ENCODE results near the gene USHBP1. TPM values are rescaled to one million over a fixed set of nuclear protein-coding genes. Genes with fewer than 3 reads are reported as not detected.

The USHBP1 gene, protein sequence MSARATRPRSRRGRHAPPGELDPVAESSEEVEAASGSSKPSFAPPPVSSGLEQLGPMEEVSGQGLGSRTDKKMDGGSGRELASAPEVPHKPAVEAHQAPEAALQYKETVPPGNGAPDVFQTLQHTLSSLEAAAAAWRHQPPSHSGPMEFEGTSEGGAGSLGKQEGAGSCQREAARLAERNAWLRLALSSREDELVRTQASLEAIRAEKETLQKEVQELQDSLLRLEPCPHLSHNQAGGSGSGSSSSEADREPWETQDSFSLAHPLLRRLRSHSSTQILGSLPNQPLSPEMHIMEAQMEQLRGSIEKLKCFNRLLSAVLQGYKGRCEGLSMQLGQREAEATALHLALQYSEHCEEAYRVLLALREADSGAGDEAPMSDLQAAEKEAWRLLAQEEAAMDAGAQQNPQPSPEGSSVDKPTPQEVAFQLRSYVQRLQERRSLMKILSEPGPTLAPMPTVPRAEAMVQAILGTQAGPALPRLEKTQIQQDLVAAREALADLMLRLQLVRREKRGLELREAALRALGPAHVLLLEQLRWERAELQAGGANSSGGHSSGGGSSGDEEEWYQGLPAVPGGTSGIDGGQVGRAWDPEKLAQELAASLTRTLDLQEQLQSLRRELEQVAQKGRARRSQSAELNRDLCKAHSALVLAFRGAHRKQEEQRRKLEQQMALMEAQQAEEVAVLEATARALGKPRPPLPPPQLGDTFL
- total RNA-seq = 0.22 and 0.80 TPM in 2 replicates

DNA sequence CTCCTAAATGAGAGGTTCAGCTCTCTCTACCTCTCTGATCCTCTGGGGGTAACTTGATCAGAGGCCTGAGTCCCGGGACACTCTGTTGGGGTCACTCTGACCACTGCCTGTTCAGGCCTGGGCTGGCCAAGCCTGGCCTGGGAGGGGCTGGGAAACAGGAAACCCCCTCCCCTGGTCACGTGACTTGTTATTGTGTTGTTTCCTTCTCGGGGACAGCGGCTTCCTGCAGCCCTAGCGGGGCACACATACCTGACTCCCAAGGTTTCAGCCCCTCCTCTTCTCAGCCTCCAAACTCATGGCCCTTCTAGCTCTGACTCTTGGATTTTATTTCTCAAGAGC is at the start of gene USHBP1:
Gene USHBP1, minus strand, starts transcription at position 105 of the 339 bp plus-strand sequence. CDS start 446 bp downstream, outside the sequence.
- intact Hi-C loops (cut with micrococcal nuclease) = no loop called here

DNA sequence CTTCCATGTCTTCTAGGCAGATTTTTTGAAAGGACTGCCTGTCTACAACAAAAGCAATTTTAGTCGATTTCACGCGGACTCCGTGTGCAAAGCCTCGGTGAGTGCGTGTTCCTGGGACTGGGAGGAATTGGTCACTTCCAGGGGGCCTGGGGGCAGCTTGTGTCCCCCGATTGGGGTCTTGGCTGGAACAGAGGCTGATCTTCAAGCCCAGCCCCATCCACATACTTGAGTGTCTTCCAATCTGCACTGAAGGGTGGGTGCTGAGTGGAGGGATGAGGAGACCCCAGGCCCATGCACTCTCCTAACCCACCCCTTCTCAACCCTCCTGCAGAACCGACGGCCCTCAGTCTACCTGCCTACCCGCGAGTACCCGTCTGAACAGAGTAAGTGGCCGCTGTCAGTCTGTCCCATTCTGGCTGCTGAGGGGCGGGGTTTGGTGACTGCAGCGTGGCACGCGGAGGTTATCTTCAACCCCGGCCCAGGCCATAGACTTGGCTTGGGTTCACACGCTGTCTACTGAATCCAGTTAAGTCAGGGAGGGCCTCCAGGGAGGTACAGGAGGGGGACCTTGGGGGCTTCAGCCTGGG is 49.6 kb upstream of the USHBP1 start:
- intact Hi-C loops (cut with micrococcal nuclease) = no loop called here

DNA sequence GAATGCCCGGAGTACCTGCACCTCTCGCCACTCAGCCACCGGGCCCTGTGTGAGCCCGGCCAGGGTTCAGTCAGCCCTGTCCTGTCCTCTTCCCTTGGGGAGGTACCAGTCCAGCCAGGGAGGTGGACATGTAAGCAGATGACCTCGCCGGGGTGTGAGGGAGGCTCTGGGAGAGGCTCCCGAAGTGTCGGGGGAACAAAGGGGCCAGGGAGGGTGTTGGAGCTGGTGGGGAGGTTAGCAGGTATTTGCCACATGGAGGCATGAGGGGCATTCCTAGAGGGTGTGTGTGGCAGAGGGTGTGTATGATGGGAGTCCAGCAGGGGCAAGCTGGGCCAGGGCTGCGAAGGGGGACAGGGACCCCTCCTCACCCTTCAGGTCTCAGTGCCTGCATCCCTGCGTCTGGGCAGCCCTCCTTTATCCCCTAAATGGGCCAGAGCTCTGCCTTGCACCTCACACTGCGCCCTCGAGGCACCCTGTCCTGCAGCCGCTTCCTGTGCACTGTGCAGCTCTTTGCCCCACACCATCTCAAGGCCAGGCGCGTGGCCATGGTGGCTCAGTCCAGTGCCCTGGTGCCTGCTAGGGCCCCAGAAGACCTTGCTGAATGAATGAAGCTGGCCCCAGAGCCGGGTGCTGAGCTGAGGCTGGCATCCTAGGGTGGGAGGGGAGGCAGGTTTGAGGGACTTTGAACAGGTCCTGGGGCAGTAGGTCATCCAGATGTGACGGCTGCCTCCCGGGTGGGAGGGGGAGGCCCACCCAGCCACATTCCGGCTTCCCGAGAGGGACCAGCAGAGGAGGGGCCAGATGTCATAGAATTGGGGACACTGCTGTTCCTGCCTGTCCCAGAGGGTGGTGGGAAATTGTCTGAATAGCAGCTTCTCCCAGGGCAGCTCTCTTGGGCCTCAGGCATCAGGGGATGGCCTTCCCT is 47.9 kb upstream of the USHBP1 start:
- intact Hi-C loops (cut with micrococcal nuclease) = no loop called here

DNA sequence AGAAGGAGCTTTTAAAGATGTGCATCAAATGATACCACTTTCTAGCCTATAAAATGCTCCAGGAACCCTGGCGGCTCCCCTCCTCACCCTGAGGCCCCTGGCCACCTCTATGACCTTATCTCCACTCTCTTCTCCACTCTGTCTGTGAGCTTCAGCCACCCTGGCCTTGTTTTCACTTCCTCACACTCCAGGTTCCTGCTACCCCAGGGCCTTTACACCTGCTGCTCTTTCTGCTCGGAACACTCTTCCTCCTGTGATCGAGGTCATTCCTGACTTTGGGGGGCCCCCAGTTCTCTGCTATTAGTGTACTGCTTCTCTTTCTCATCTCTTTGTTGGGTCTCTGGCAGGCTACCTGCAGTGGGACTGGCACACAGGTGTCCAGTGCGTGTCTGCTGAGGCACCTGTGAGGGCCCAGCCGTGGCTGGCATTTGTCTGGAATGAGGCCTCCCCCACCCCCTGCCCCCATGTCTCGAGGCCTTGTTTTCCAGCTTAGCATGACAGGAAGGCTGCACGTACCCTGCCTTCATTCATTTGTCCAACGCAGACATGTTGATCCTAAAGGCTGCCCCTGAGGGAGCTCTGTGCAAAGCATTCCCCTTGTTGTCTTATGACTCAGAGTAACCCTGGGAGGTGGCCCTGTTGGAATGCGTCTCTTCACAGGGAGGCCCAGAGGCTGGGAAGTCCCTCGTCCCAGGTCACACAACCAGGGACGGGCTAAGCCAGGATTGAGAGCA is 47.1 kb upstream of the USHBP1 start:
- intact Hi-C loops (cut with micrococcal nuclease) = no loop called here

DNA sequence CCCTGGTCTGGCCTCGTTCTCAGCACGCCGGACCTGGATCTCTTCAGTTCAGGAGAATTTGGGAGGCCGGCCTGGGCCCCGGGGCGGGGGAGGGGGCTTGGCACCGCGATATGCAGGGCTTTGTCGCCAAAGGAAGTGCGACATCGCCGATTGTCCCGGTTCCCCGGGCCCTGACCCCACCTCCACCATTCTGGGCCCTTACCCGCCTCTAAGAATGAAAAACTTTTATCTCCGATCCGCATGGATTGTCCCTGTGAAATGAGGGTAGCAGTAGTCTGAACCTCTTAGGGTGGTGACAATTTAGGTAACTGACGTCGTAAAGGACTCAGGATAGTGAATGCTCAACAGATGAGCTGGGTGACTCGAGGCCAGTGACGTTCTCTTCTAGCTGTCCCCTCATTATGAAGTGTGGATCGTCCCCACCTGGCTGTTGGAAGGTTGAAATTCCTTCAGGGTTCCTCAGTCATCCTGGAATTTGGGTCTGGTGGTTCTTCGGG is 45.5 kb upstream of the USHBP1 start:
- intact Hi-C loops (cut with micrococcal nuclease) = loop anchor here (1.0 to 5.0 kb wide), 14 partner anchors 18 to 1212 kb away; partner anchors contain the start of genes BABAM1, BST2, COLGALT1 and ELL

DNA sequence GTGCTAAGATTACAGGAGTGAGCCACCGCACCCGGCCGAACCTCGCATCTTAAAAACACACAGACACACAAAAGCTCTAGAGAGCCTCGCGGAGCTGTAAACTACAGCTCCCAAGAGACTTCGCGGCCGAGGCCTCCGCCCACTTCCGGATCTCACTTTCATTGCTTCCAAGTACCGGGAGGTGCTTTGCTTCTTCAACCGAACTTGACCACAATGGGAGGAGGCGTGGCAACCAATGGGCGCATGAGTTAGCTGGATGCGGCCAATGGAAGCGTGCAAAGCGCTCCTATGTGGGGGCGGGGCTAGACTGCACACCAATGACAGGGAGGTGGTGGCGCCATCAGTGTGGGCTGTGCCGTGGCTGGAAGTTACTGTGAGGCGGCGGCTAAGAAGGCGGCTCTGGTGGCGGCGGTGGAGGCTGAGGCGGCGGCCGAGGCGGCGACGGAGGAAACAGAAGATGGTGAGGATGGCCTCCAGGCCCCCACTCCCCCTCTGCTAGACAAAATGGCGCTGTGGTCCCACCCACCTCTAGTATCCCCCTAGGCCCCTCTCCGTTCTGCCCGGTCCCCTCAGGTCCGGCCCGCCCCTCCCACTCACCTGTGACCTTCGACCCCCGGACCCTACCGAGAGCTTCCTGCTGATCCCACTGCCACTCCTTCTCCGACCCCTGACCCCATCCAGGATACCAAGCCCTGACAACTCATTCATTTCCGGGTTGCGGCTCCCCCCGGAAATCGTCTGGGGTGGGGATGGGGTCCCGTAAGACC is 44.8 kb upstream of the USHBP1 start, which contains the start of gene DDA1:
Gene DDA1, plus strand, starts transcription at position 366 of the 767 bp plus-strand sequence. Its CDS starts 92 bp downstream, at position 458.
- intact Hi-C loops (cut with micrococcal nuclease) = loop anchor here (1.0 to 5.0 kb wide), 14 partner anchors 17 to 1213 kb away; partner anchors contain the start of genes BABAM1, BST2, COLGALT1 and ELL

DNA sequence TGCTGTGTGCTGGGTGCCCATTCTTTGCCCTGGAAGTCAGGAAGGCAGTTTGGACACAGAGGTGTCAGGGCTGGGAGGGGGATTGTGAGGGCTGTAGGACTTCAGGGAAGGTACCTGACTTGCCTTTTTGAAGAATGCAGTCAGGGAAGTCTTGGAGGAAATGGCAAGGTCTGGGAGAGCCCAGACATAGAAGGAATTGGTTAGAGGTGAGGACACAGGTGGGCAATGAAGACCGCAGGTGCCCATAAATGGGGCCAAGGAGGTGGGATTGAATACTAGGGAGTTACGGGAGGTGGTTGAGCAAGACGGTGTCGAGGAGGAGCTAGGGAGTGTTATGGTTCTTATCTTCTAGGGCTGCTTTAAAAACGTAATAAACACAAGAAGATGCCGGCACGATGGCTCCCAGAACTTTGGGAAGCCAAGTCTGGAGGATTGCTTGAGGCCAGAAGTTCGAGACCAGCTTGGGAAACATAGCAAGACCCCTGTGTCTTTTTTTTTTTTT is 43.4 kb upstream of the USHBP1 start:
- intact Hi-C loops (cut with micrococcal nuclease) = loop anchor here (5.0 kb wide), 2 partner anchors 204 to 1214 kb away; partner anchors contain the start of genes ELL and PGLS

DNA sequence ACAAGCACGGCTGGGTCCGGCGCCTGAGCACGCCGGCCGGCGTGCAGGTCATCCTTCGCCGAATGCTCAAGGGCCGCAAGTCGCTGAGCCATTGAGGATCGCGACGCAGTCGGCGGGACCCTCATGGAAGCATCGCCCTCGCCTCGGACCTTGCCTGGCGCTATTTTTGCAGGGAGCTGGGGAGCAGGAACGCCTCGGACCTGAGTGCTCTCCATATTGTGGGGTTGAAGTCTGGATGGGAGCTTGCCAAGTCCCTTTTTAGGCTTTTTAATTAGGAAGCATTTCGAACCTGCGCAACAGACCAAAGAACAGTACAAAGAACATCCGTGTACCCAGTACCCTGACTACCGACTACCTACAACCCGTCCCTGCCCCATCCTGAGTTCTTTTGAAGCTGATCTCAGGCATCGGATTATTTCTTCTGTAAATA is 41.8 kb upstream of the USHBP1 start:
- intact Hi-C loops (cut with micrococcal nuclease) = loop anchor here (5.0 kb wide), 2 partner anchors 206 to 1216 kb away; partner anchors contain the start of genes ELL and PGLS

DNA sequence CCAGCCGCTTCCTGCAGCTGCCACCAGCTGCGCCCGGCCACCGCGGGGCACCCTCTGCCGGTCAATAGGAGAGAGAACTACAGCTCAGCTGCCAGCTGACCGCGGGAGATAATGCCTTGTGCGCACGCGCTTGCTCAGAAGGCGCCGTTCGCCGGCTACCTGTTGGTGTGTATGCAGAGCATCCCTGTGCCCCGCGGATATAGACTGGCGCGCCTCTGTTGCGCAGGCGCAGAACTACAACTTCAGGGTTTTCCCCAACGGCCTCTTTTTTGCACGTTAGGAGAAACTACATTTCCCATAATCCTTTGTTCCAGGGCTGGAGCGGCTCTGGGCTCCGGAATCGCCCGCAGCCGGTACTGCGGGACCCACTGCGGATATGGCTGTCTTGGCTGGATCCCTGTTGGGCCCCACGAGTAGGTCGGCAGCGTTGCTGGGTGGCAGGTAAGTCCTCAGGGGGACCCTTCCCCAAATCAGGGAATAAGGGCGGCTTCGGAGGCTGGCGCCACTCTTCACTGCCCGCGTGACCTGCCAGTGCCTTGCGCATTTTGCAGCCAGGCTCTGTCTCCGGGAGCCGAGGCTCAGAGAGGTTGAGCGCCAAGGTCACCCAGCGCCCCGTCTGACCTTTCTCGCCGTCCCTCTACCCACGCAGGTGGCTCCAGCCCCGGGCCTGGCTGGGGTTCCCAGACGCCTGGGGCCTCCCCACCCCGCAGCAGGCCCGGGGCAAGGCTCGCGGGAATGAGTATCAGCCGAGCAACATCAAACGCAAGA is 41.2 kb upstream of the USHBP1 start, which contains the start of gene MRPL34:
Gene MRPL34, plus strand, starts transcription at position 356 of the 768 bp plus-strand sequence. Its CDS starts 21 bp downstream, at position 377.
- intact Hi-C loops (cut with micrococcal nuclease) = loop anchor here (1.0 to 5.0 kb wide), 6 partner anchors 38 to 1217 kb away; partner anchors contain the start of genes BABAM1, ELL, OCEL1 and PGLS

DNA sequence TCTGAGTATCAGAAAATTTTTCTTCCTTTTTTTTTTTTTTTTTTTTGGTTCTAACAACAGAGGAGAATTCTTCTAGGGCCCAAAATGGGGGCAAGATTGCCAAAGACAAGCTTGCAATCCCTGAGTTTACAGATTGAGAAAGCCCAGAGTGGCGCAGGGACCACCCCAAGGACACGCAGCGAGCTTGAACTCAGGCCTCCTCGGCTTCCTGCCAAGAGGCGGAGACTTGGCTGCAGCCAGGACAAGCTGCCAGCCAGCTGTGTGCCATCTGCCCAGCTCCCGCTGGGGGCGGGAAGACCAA is 40.6 kb upstream of the USHBP1 start:
- intact Hi-C loops (cut with micrococcal nuclease) = loop anchor here (1.0 to 5.0 kb wide), 6 partner anchors 38 to 1217 kb away; partner anchors contain the start of genes BABAM1, ELL, OCEL1 and PGLS

DNA sequence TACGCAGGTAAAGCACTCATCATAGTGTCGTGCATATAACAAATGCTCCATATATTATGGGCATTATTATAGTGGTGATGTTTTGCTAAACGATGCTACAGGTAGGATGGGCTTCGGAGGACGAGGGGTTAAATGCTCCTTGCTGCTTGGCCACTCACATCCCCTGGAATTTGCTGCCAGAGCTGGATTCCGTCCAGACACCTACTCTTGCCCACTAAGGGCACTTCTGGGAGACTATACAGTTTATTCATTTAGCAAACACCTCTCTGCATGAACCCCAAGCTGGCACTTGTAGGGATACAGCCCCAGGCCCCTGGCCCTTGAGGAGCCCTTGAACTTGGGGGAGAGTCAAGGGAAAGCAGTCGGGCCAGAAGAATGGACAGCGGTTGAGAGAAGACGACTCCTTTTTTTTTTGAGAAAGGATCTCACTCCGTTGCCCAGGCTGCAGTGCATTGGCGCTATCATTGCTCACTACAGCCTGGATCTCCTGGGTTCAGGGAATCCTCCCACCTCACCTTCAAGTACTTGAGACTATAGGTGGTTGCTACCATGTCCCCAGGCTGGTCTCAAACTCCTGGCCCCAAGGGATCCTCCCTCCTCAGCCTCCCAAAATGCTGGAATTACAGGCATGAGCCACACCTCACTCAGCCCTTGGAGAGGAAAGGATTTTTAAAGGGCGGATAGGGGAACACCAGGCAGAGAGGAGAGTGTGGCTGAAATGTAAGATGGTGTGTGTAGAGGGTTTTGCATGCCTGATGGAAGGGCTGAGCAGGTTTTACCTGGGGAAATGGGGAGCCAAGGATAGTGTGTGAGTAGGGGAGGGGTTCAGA is 40.1 kb upstream of the USHBP1 start:
- intact Hi-C loops (cut with micrococcal nuclease) = loop anchor here (1.0 to 5.0 kb wide), 6 partner anchors 37 to 1218 kb away; partner anchors contain the start of genes BABAM1, ELL, OCEL1 and PGLS

DNA sequence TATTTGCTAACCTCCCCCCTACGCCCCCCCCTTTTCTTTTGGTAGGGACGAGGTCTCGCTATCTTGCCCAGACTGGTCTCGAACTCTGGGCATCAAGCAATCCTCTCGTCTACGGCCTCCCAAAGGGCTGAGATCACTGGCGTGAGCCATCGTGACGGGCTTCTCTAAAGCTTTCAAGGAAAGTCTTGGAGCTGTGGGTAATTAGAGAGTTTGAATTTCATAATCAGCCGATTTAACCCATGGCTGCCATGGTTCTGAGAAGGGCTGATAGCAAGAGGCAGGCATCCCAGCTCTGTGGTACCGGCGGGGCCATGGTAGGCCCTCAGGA is 39.4 kb upstream of the USHBP1 start:
- intact Hi-C loops (cut with micrococcal nuclease) = loop anchor here (1.0 to 2.0 kb wide), 4 partner anchors 12 to 717 kb away; partner anchors contain the start of genes COLGALT1, HAUS8 and MYO9B

DNA sequence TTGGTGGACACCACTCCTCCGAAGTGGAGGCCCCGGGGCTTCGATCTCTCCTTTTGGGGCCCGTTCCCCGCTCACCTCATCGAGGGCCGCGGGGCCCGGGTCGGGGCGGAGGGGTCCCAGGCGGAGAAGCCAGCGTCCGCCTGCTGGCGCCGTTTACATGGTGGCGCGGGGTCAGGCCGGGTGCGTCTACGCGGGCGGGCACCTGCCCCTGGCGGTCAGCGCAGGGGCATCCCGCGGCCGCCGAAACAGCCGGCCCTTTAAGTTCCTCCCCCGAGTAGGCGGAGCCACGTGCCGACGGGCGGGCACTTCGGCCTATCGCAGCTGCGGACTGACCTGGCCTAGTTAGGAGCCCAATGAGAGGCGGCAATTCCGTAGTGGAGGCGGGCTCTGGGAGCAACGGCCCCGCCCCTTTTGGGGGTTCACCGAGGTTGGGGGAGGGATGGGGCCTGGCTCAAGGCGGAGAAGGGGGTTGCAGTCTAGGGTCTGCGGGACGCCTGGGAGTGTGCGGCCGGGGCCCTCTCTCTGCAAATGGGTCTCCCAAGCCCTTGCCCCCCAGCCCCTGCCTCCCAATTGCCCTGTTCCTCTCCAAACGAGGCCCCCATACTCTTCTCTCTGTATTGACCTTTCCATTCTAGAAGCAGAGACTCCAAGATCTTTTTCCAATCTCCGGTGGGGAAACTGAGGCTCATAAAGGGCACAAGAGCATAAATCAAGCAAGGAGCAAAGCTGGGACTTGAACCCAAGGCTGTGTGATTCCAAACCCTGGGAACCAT is 38.8 kb upstream of the USHBP1 start, which contains the start of gene ABHD8:
Gene ABHD8, minus strand, starts transcription at position 259 of the 773 bp plus-strand sequence. CDS start 1,809 bp downstream, outside the sequence.
- intact Hi-C loops (cut with micrococcal nuclease) = loop anchor here (1.0 to 2.0 kb wide), 4 partner anchors 11 to 717 kb away; partner anchors contain the start of genes COLGALT1, HAUS8 and MYO9B

DNA sequence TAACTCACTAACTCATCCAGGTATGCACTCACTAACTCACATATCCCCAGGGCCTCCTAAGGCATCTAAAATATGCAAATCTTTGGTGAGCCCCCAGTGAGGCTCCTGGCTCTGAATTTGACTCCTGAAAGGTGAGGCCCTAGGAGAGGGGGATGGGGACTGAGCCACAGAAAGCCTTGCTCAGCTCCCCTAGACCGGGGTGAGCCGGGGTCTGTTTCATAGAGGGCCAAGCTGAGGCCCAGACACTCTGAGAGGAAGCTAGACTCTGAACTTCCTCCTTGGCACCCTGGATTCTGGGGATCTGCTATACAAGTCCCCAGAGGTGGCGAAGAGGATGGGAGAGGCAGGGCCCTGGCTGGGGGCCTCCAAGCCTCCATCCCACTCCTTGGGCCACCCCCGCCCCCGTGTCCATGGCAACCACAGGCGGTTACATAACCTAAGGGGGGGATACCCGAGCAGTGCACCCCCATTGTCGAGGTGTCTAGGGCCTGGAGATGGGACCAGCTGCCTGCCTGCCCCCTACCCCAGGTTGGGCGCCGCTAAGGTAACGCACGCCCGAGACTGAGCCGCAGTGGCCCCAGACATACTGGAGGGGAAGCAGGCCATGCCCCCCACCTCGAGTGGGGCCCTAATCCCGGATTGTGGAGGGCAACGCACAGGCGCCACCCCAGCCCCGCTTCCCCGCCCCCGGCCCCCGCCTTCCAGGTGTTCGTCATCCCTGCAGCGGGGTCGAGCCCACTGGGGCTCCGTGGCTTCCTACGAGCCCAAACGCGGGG is 38.0 kb upstream of the USHBP1 start:
- intact Hi-C loops (cut with micrococcal nuclease) = loop anchor here (1.0 to 2.0 kb wide), 4 partner anchors 10 to 716 kb away; partner anchors contain the start of genes COLGALT1, HAUS8 and MYO9B

All from T-helper 1 cell treated with Interleukin-12 subunit alpha and Interleukin-12 subunit beta and Interleukin-4 antibody, amounts not matched to agents 30 ng/mL and 1 ng/mL, for 36 hours (primary cell).